Fibroblast of lung (primary cell): ENCODE measurements around the gene WDR93. TPM values are rescaled to one million over a fixed set of nuclear protein-coding genes. Genes with fewer than 3 reads are reported as not detected.

Source experiments
- DNase-seq, 2 donors: peaks; one replicate each; pipeline versions ENCODE4 v3.0.0 to v3.0.0-alpha.2; 2010; ENCODE audit warnings: low read depth in 2 of 2
- H2AFZ ChIP-seq: 2 replicates; pipeline ENCODE4 v1.5.1; 2012; ENCODE audit warnings: low read length, control low read depth, inconsistent platforms
- H3K27ac ChIP-seq: 2 replicates; pipeline ENCODE4 v1.5.1; 2011; ENCODE audit warnings: low read length, control low read depth; ENCODE audit not compliant: insufficient read depth
- H3K27me3 ChIP-seq: 2 replicates; pipeline ENCODE4 v1.5.1; 2011; ENCODE audit warnings: mild to moderate bottlenecking, low read length; ENCODE audit not compliant: control insufficient read depth, insufficient read depth
- H3K36me3 ChIP-seq: 2 replicates; pipeline ENCODE4 v1.5.1; 2011; ENCODE audit warnings: low read length; ENCODE audit not compliant: control insufficient read depth, insufficient read depth
- H3K4me1 ChIP-seq: 2 replicates; pipeline ENCODE4 v1.5.1; 2011; ENCODE audit warnings: low read length; ENCODE audit not compliant: control insufficient read depth, insufficient read depth; ENCODE audit errors: extremely low read depth
- H3K4me2 ChIP-seq: 2 replicates; pipeline ENCODE4 v1.5.1; 2011; ENCODE audit warnings: low read length, control low read depth; ENCODE audit not compliant: insufficient read depth; ENCODE audit errors: extremely low read depth
- H3K4me3 ChIP-seq, 4 experiments: fragments of 200-600 bp in 1 of 4; sonication (generic) in 1 of 4; replicated peaks in 1 of 4; 2 replicates each; pipeline ENCODE4 v1.5.1; 2011 to 2016; ENCODE audit warnings: low read length in 4 of 4, low read depth in 3 of 4, mild to moderate bottlenecking in 3 of 4, control low read depth in 2 of 4, inconsistent platforms in 1 of 4, mixed read lengths in 1 of 4; ENCODE audit not compliant: insufficient read depth in 1 of 4; ENCODE audit errors: control extremely low read depth in 1 of 4
- H3K79me2 ChIP-seq: 2 replicates; pipeline ENCODE4 v1.5.1; 2012; ENCODE audit warnings: mild to moderate bottlenecking, low read length, inconsistent platforms; ENCODE audit not compliant: control insufficient read depth, insufficient read depth
- H3K9ac ChIP-seq: 2 replicates; pipeline ENCODE4 v1.5.1; 2011; ENCODE audit warnings: mild to moderate bottlenecking, low read length, control low read depth; ENCODE audit not compliant: insufficient read depth
- H3K9me3 ChIP-seq: 2 replicates; pipeline ENCODE4 v1.5.1; 2012; ENCODE audit warnings: low read depth, low read length; ENCODE audit not compliant: control insufficient read depth, insufficient read depth
- H4K20me1 ChIP-seq: 2 replicates; pipeline ENCODE4 v1.5.1; 2011; ENCODE audit warnings: low read length; ENCODE audit not compliant: control insufficient read depth, insufficient read depth; ENCODE audit errors: extremely low read depth
- EZH2 ChIP-seq: IDR thresholded peaks from 2 replicates; pipeline ENCODE4 v1.5.1; 2012; ENCODE audit warnings: low read length, control low read depth, mild to moderate bottlenecking; ENCODE audit errors: missing control alignments
- polyA plus RNA-seq, 2 donors: library from polyadenylated mRNA; depleted of rRNA in 1 of 2; stranded (reverse) in 1 of 2; unstranded in 1 of 2; fragments of >200 nt; gene quantifications; 2 replicates each; pipeline ENCODE4 v1.2.1, GENCODE V29; 2011 to 2012; ENCODE audit warnings: missing spikeins in 1 of 2
- total RNA-seq: library from RNA; depleted of rRNA; stranded (reverse); fragments of >200 nt; gene quantifications from 2 replicates; pipeline ENCODE4 v1.2.1, GENCODE V29; 2014
- TF ChIP-seq, protein P1 (sequence below), 2 donors: IDR thresholded peaks in 1 of 2; conservative IDR thresholded peaks in 1 of 2; 1 replicate in 1 of 2; 2 replicates in 1 of 2; pipeline ENCODE4 v1.5.1; 2011 to 2012; ENCODE audit warnings: low read length in 2 of 2, control low read depth in 1 of 2, inconsistent platforms in 1 of 2, low read depth in 1 of 2, mild to moderate bottlenecking in 1 of 2

Gene WDR93
- total and polyA plus RNA-seq, 2 donors (not counting 1 experiment from before 2014, with no cell fraction given), result 0.14 to 0.17 TPM

DNA sequence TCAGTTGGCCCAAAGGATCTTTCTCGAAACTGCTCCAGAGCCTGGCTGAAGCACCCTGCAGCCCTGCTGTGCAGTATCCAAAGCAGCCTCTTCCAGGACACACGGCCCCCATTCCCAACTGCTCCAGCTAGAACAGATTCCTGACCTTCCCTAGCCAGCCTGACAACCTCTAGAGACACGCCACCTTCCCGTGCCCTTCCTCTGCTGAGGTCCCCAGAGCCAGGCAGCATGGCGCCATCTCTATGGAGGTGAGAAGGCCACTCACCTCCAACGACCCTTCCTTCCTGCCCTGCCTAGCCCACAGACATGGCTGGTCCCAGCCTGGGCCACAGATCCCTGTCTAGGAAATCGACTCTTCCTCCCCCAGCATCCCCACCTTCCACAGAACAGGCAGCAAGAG is 38.5 kb upstream of the WDR93 start:
- H3K4me3 ChIP-seq, result no peak overlapping the region
- H3K9me3 ChIP-seq, result no peaks in the 10 kb centered on the region
- peaks cover 8% of the 10 kb centered on the region for H3K79me2 ChIP-seq
- DNase-seq, result no peak
- no peak overlapping the region for H2AFZ ChIP-seq
- no peaks in the 10 kb centered on the region for H4K20me1 ChIP-seq
- no peaks in the 10 kb centered on the region for H3K27me3 ChIP-seq
- no peak overlapping the region for H3K27ac ChIP-seq
- H3K9ac ChIP-seq, result no peak overlapping the region
- no peak overlapping the region for H3K4me2 ChIP-seq
- TF ChIP-seq, protein P1, sequence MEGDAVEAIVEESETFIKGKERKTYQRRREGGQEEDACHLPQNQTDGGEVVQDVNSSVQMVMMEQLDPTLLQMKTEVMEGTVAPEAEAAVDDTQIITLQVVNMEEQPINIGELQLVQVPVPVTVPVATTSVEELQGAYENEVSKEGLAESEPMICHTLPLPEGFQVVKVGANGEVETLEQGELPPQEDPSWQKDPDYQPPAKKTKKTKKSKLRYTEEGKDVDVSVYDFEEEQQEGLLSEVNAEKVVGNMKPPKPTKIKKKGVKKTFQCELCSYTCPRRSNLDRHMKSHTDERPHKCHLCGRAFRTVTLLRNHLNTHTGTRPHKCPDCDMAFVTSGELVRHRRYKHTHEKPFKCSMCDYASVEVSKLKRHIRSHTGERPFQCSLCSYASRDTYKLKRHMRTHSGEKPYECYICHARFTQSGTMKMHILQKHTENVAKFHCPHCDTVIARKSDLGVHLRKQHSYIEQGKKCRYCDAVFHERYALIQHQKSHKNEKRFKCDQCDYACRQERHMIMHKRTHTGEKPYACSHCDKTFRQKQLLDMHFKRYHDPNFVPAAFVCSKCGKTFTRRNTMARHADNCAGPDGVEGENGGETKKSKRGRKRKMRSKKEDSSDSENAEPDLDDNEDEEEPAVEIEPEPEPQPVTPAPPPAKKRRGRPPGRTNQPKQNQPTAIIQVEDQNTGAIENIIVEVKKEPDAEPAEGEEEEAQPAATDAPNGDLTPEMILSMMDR (conservative IDR thresholded peaks at IDR 0.05 in 1 of 2, IDR thresholded peaks at IDR 0.05 in 1 of 2; ENCODE audit: low read depth in 1 of 2, low read length in 2 of 2), result no peak
- no peak for TF ChIP-seq EZH2
- H3K36me3 ChIP-seq, result peaks cover 5% of the 10 kb centered on the region
- H3K4me1 ChIP-seq, result peaks cover 5% of the 10 kb centered on the region

DNA sequence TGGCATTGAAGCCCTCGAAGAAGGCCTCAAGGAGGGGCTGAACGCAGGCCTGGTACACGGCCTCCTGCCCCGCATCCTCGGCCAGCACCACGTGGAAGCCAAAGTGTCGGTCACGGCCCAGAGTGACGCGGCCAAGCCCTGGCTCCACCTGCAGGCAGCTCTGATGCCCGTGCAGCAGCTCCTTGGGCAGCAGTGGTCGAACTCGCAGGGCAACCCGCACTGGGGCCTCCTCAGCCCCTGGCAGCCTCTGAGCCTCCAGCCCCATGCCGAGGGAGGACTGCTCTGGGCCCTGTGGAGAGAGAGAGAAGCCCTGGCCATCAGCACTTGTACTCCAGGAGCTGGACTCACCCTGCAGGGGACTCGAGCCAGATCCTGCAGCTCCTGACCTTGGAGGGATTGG is 37.9 kb upstream of the WDR93 start:
- Histone ChIP-seq H4K20me1 (no peaks in the 10 kb centered on the region), H3K4me2 (no peak overlapping the region), H3K36me3 (peaks cover 5% of the 10 kb centered on the region), H3K9ac (no peak overlapping the region), H3K79me2 (peaks cover 8% of the 10 kb centered on the region), H3K4me1 (peaks cover 5% of the 10 kb centered on the region), H3K4me3 (no peak overlapping the region), H3K27ac (no peak overlapping the region), H2AFZ (no peak overlapping the region), H3K27me3 (no peaks in the 10 kb centered on the region), H3K9me3 (no peaks in the 10 kb centered on the region)
- TF ChIP-seq, protein P1 (conservative IDR thresholded peaks at IDR 0.05 in 1 of 2, IDR thresholded peaks at IDR 0.05 in 1 of 2; ENCODE audit: low read depth in 1 of 2, low read length in 2 of 2), result no peak
- no peak for TF ChIP-seq EZH2
- DNase-seq, result no peak

DNA sequence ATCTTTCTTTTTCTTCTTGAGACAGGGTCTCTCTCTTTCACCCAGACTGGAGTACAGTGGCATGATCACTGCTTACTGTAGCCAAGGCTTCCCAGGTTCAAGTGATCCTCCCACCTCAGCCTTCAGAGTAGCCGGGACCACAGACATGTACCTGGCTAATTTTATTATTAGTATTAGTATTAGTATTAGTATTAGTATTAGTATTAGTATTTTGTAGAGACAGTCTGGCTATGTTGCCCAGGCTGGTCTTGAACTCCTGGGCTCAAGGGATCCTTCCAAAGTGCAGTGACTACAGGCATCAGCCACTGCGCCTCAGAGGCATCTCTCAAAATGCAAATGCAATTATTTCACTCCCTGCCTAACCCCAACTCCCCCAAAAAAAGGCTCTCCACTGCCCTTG is 37.0 kb upstream of the WDR93 start:
- no peaks in the 10 kb centered on the region for H3K9me3 ChIP-seq
- H3K4me3 ChIP-seq, result no peak overlapping the region
- peaks cover 5% of the 10 kb centered on the region for H3K36me3 ChIP-seq
- H3K27me3 ChIP-seq, result no peaks in the 10 kb centered on the region
- H4K20me1 ChIP-seq, result no peaks in the 10 kb centered on the region
- H2AFZ ChIP-seq, result no peak overlapping the region
- no peak overlapping the region for H3K4me2 ChIP-seq
- peaks cover 5% of the 10 kb centered on the region for H3K4me1 ChIP-seq
- no peak overlapping the region for H3K27ac ChIP-seq
- TF ChIP-seq, protein P1 (conservative IDR thresholded peaks at IDR 0.05 in 1 of 2, IDR thresholded peaks at IDR 0.05 in 1 of 2; ENCODE audit: low read depth in 1 of 2, low read length in 2 of 2), result no peak
- TF ChIP-seq EZH2, result no peak
- no peak for DNase-seq
- H3K9ac ChIP-seq, result no peak overlapping the region
- peaks cover 8% of the 10 kb centered on the region for H3K79me2 ChIP-seq
